ENCODE data around the gene ZBTB3.
"Not testable (repeated sequence)": the region's sequence is repeated elsewhere in the genome, so short reads cannot be mapped to it uniquely, and the experiment has no call there.

Gene ZBTB3

DNA sequence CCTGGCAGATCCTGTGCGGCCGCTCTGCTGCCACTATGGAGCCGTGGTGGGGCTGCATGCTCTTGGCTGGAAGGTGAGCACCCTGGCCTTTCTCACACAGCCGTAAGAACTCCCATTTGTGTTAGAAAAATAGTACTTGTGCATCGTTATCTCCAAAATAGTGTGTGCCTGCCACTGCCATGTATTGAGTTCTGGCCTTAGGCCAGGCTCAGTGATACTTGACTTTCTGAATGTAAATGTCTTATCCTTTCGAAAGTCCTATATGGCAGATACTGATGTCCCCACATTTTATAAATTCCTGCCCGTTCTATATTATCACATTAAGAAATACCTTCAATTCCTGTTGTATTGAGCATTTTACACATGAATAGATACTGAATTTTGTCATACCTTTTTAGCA is 28.8 kb upstream of the ZBTB3 start:
- no peak for DNase-seq (ENCODE audit: low read depth in 1 of 2, low spot score in 1 of 2)
- in situ Hi-C loops (cut with HindIII; ENCODE audit: low pct_unique_long_range_greater_than_20kb, low sequenced_read_pairs) = no loop called here
- no peak for TF ChIP-seq JUND (IDR thresholded peaks at IDR 0.05; ENCODE audit: low read depth)

DNA sequence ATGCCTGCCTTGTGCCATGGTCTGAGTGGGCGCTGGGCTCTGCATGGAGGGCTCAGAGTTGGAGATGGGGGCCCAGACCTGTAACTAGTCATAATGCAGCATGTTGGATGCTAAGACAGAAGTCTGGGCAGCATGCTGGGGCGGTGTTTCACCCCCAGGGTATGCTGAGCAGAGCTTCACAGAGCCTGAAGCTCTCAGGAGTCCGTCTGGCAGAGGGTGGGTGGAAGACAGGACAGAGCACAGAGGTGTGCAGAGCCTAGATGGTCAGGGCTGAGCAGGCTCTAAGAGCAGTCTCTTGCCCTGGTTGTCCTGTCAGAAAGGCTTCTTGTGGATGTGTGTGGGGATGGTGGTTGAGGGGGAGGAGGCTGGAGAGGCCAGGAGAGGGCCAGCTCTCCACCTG is 24.5 kb upstream of the ZBTB3 start:
- in situ Hi-C loops (cut with HindIII; ENCODE audit: low pct_unique_long_range_greater_than_20kb, low sequenced_read_pairs) = no loop called here
- DNase-seq (ENCODE audit: low read depth in 1 of 2, low spot score in 1 of 2) = no peak
- TF ChIP-seq JUND (IDR thresholded peaks at IDR 0.05; ENCODE audit: low read depth) = no peak

DNA sequence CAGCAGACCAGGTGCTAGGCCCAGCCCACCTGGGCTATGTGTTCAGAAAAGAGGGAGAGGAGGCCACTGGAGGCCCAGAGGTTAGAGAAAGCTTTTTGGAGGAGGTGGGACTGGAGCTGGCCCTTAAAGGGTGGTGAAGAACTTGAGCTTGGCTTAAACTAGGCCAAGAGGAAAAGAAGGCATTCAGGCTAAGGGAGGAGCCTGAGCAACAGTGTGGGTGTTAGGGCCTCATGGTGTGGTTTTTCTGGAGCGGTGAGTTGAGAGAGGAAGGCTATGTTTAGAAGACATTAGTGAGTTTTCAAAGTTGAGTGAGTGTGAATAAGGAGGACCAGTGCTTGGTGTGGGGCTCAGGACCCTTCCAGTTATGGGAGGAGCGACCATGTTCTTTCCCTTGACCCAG is 23.4 kb upstream of the ZBTB3 start:
- DNase-seq (ENCODE audit: low read depth in 1 of 2, low spot score in 1 of 2) = no peak
- no peak for TF ChIP-seq JUND (IDR thresholded peaks at IDR 0.05; ENCODE audit: low read depth)
- in situ Hi-C loops (cut with HindIII; ENCODE audit: low pct_unique_long_range_greater_than_20kb, low sequenced_read_pairs) = no loop called here

DNA sequence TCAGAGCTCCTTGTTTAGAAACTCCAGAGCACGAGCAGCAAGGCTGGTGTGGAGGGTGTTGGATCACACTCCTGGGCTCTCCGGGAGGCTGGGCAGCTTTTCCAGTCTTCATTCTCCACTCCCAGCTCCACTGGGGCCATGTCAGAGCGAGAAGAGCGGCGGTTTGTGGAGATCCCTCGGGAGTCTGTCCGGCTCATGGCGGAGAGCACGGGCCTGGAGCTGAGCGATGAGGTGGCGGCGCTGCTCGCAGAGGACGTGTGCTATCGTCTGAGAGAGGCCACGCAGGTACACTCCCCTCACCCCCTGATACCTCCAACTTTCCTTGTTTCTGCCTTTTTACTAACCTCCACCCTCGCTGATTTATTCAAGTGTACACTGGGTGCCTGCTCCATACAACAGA is 21.7 kb upstream of the ZBTB3 start:
- DNase-seq (ENCODE audit: low read depth in 1 of 2, low spot score in 1 of 2) = no peak
- in situ Hi-C loops (cut with HindIII; ENCODE audit: low pct_unique_long_range_greater_than_20kb, low sequenced_read_pairs) = no loop called here
- no peak for TF ChIP-seq JUND (IDR thresholded peaks at IDR 0.05; ENCODE audit: low read depth)

DNA sequence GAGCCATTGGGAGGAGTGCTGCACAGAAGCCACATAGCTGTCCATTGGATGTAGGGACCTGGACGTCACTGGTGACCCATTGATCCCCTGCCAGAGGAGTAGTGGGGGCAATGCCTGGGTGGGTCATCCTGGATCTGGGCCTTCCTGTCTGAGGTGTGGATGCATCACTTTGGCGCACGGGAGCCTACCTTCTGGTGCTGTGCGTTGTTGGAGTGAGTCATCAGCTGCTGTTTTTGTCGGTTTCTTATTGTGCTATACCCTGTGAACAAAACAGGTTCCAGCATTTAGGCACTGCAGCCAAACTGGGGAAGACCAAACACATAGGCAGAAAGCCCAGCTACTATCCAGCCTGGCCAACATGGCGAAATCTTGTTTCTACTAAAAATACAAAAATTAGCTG is 20.4 kb upstream of the ZBTB3 start:
- in situ Hi-C loops (cut with HindIII; ENCODE audit: low pct_unique_long_range_greater_than_20kb, low sequenced_read_pairs) = no loop called here
- no peak for DNase-seq (ENCODE audit: low read depth in 1 of 2, low spot score in 1 of 2)
- TF ChIP-seq JUND (IDR thresholded peaks at IDR 0.05; ENCODE audit: low read depth) = no peak

DNA sequence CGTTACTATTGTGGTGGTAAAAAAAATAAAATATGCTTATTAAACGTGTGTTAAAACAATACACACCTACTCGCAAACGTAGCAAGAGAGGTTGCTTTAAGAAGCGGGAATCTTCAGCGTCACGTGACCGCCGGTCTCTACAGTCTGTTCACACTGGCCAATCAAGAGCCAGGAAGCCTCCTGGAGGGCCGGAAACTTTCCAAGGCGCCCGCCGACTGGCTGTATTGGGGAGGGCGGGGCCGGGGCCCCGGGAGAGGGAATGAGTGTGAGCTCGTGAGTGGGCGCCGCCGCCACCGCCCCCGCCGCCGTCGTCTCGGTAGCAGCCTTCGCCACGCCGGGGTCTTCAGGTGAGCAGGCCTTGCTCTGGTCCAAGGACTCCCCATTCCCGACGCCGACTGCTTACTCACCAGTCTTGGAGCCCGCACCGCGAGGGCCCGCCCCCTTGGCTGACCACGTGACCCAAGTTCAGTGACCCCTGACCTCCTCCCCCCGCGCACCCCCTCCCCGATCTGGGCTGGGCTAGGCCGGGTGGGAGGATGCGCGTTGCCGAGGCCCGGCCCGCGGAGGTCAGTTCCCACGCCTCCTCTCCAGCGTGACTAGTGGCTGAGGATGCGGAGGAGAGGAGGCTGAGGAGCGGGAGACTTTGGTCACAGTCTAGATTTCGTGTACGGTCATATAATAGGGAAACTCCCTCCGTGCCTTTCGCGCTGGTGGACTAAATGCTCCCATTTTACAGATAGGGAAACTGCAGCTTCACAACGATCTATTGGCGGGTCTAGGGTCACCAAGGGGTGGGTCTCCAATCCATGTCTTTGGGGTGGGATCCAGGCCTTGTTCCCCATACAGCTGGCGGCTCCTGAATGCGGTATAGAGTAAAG is 17.4 kb upstream of the ZBTB3 start, which contains the start of gene TAF6L:
Gene TAF6L (plus strand): TSS at position 253 of the 878 bp plus-strand sequence. CDS start 4,388 bp downstream, outside the sequence.
- in situ Hi-C loops (cut with HindIII; ENCODE audit: low pct_unique_long_range_greater_than_20kb, low sequenced_read_pairs) = no loop called here
- DNase-seq (ENCODE audit: low read depth in 1 of 2, low spot score in 1 of 2) = peak; percentile 98 to 99
- no peak for TF ChIP-seq JUND (IDR thresholded peaks at IDR 0.05; ENCODE audit: low read depth)

DNA sequence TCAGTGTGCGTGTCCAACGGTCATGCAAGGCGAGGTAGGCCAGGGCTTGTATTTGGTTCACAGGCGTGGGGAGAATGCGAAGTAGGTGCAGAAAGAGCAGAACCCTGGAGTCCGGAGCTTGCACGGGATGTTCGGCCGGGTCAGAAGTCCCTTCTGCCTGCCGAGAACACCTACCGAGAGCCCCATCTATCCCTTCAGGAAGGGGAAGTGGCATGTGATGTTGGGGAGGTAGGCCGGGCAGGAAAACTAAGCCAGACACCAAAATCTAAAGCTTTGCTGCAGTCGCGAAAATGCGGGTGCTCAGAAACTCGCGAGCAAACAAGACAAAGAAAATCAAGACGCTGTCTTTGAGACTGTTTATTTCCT is 16.8 kb upstream of the ZBTB3 start:
- TF ChIP-seq JUND (IDR thresholded peaks at IDR 0.05; ENCODE audit: low read depth) = no peak
- no peak for DNase-seq (ENCODE audit: low read depth in 1 of 2, low spot score in 1 of 2)
- in situ Hi-C loops (cut with HindIII; ENCODE audit: low pct_unique_long_range_greater_than_20kb, low sequenced_read_pairs) = no loop called here

DNA sequence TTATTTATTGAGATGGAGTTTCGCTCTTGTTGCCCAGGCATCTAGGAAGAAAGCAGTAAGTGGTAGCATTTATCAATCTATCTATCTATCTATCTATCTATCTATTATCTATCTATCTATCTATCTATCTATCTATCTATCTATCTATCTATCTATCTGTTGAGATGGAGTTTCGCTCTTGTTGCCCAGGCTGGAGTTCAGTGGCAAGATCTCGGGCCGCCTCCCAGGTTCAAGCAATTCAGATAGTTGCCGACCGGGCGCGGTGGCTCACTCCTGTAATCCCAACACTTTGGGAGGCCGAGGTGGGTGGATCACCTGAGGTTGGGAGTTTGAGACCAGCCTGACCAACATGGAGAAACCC is 6.9 kb upstream of the ZBTB3 start:
- DNase-seq (ENCODE audit: low read depth in 1 of 2, low spot score in 1 of 2); in situ Hi-C loops (cut with HindIII; ENCODE audit: low pct_unique_long_range_greater_than_20kb, low sequenced_read_pairs): not testable (repeated sequence)

DNA sequence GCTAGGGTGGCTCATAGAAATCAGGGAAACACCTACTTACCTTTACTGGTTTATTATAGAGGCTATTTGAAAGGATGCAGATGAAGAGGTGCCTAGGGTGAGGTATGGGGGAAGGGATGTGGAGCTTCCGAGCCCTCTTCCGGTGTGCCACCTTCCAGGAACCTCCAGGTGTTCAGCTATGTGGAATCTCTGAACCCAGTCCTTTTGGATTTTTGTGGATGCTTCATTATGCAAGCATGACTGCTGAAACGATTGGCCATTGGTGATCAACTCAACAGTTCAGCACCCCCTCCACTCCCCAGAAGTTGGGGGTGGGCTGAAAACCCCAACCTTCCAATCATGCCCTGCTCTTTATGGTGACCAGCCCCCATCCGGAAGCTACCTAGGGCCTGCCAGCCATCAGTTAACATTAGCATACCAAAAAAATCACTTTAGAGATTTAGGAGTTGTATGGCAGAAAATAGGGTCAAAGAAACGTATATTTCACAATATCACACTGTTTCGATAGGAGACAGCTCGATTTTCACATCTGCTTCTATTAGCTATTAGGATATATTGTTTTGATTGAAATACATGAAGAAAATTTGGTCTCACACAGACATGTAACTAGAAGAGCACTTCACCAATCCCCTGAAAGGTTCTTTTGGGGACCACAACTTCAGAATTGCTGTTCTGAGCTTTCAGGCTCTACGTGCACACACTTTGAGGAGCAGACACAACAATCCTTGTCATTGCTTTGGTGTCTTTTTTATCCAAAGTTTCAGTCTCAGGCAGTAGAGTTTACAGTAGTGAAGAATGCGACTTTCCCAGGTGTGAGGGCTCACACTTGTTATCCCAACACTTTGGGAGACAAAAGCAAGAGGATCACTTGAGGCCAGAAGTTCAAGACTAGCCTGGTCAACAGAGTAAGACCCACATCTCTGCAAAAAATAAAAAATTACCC is 4.2 kb upstream of the ZBTB3 start:
- in situ Hi-C loops (cut with HindIII; ENCODE audit: low pct_unique_long_range_greater_than_20kb, low sequenced_read_pairs) = no loop called here
- no peak for TF ChIP-seq JUND (IDR thresholded peaks at IDR 0.05; ENCODE audit: low read depth)

DNA sequence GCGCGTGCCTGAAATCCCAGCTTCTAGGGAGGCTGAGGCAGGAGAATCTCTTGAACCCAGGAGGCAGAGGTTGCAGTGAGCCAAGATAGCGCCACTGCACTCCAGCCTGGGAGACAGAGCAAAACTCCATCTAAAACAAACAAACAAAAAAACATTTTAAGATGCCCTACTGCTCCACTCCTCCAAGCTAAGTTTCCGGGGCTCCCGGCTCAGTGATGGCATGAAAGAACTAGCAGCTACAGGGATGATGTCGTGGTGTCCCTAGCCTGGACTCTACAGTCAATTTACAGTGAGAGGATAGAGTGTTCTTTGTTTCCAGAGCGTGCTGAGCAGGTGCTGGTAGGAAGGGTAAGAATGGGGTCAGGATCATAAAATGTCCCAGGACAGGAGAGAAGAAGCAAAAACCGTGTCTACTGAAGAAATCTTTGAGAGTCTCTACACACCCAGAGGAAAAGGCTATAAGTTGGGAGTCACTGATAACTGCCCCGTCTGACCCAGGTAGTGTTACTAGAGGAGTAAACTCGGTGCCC is 1.2 kb upstream of the ZBTB3 start:
- no peak for TF ChIP-seq JUND (IDR thresholded peaks at IDR 0.05; ENCODE audit: low read depth)
- DNase-seq (ENCODE audit: low read depth in 1 of 2, low spot score in 1 of 2) = no peak
- in situ Hi-C loops (cut with HindIII; ENCODE audit: low pct_unique_long_range_greater_than_20kb, low sequenced_read_pairs) = no loop called here

More for the DNA sequence above, 4.2 kb upstream of the ZBTB3 start:
- DNase-seq (ENCODE audit: low read depth in 1 of 2, low spot score in 1 of 2) = no peak

DNA sequence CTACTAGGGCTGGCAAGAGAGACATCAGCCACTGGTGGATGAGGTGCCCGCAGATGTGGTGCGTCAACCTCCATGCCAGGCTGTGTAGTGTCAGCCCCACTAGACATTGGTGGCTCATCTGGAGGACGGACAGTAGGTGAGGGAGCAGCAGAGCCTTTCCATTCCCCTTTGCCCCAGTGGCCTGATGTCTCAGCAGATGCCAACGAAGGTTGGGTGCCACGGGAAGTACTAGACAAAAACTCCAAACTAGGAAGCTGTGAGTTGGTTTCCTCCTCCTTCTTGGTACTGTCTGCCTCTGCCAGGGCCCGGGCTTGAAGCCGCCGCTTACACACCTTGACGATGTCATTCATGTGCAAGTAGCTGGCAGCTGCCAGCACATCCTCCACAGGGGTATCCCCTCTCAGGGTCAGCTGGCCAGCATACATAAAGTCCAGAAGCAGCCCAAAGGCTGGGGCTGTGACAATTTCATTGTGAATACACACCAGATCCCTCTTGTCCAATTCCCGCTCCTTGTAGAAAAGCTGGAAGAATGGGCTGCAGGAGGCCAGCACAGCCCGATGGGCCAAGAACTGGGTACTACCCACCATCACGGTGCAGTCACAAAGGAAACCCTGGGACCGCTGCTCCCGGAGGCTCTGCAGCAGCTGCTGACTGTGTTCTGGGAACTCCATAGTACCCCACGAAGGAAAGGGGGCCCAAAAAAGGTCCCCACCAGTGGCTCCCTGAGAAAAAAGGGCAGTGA is 795 bp downstream of the ZBTB3 start:
- TF ChIP-seq JUND (IDR thresholded peaks at IDR 0.05; ENCODE audit: low read depth) = no peak
- in situ Hi-C loops (cut with HindIII; ENCODE audit: low pct_unique_long_range_greater_than_20kb, low sequenced_read_pairs) = no loop called here
- DNase-seq (ENCODE audit: low read depth in 1 of 2, low spot score in 1 of 2) = no peak

DNA sequence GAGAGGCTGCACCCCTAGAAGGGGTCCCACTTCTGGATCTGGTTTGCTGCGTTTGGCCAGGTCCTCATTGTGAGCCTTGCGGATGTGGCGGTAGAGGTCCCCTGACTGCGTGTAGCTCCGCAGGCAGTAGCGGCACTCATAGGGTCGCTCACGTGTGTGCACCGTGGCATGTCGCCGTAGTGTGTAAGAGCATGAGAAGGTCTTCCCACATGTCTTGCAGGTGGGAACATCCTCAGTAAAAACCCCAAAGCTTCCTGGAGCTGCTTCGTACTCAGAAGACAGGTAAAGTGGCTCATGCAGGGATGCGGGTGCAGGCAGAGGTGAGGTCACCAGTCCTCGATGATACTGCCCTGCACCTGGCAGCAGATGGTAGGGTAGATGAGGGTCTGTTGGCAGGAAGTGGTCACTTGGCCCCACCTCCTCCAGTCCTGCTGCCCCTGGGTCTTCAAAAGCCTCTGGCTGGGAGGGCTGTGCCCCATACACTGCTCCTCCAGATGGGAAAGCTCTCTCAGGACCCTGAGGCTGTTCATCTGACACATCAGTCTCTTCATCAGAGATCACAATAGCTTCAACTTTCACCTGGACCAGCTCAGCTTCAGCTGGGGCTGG is 1.7 kb downstream of the ZBTB3 start:
- in situ Hi-C loops (cut with HindIII; ENCODE audit: low pct_unique_long_range_greater_than_20kb, low sequenced_read_pairs) = no loop called here
- DNase-seq (ENCODE audit: low read depth in 1 of 2, low spot score in 1 of 2) = no peak
- TF ChIP-seq JUND (IDR thresholded peaks at IDR 0.05; ENCODE audit: low read depth) = no peak

DNA sequence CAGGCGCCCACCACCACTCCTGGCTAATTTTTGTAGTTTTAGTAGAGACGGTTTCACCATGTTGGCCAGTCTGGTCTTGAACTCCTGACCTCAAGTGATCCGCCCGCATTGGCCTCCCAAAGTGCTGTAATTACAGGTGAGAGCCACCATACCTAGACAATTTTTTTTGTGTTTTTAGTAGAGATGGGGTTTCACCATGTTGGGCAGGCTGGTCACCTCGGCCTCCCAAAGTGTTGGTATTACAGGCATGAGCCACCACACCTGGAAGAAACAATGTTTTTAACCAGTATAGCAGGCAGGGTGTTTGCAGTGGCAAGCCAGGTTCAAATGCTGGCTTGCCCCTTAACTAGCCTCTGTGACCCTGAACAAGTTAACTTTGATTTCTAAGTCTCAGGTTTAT is 4.0 kb downstream of the ZBTB3 start:
- DNase-seq (ENCODE audit: low read depth in 1 of 2, low spot score in 1 of 2); in situ Hi-C loops (cut with HindIII; ENCODE audit: low pct_unique_long_range_greater_than_20kb, low sequenced_read_pairs): not testable (repeated sequence)
